Measurements from ENCODE around the gene SSTR3. TPM values are rescaled to one million over a fixed set of nuclear protein-coding genes. Genes with fewer than 3 reads are reported as not detected.
"Not testable (repeated sequence)": the region's sequence is repeated elsewhere in the genome, so short reads cannot be mapped to it uniquely, and the experiment has no call there.

Gene SSTR3
- total and polyA plus RNA-seq, 2 experiments from 2014 or later = 0.06 TPM; not detected in 1

DNA sequence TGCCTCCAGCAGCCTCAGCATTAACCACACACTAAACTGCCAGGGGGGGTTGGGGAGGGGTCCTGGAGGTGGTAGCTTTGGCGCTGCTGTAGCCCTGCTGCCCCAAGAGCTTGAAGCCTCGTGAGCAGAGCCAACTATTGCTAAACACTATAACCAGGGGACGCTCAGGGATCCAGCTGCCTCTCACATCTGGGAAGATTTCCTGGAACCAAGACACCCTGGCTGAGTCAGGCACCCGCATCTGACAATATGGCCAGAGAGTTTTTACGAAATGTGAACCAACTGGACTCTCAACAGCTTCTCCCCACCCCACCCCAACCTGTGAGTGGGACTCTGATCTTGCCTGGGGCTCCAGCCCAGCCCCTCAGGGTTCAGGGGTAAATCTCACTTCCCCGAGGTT, 38.6 kb downstream of the SSTR3 start:
- Histone ChIP-seq H3K4me1 (ENCODE audit: low read depth) (peaks cover 6% of the 10 kb centered on the region), H3K36me3 (no peaks in the 10 kb centered on the region), H3K9me3 (ENCODE audit: low read depth) (no peaks in the 10 kb centered on the region), H3K4me3 (no peak overlapping the region), H3K27me3 (no peaks in the 10 kb centered on the region), H3K27ac (no peak overlapping the region)
- TF ChIP-seq, protein P1, sequence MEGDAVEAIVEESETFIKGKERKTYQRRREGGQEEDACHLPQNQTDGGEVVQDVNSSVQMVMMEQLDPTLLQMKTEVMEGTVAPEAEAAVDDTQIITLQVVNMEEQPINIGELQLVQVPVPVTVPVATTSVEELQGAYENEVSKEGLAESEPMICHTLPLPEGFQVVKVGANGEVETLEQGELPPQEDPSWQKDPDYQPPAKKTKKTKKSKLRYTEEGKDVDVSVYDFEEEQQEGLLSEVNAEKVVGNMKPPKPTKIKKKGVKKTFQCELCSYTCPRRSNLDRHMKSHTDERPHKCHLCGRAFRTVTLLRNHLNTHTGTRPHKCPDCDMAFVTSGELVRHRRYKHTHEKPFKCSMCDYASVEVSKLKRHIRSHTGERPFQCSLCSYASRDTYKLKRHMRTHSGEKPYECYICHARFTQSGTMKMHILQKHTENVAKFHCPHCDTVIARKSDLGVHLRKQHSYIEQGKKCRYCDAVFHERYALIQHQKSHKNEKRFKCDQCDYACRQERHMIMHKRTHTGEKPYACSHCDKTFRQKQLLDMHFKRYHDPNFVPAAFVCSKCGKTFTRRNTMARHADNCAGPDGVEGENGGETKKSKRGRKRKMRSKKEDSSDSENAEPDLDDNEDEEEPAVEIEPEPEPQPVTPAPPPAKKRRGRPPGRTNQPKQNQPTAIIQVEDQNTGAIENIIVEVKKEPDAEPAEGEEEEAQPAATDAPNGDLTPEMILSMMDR (IDR thresholded peaks at IDR 0.05; ENCODE audit: low read depth, low read length) = no peak
- peak in 1 of 2 donors; percentile 85 for DNase-seq (ENCODE audit: low read depth in 1 of 2, low spot score in 1 of 2)

DNA sequence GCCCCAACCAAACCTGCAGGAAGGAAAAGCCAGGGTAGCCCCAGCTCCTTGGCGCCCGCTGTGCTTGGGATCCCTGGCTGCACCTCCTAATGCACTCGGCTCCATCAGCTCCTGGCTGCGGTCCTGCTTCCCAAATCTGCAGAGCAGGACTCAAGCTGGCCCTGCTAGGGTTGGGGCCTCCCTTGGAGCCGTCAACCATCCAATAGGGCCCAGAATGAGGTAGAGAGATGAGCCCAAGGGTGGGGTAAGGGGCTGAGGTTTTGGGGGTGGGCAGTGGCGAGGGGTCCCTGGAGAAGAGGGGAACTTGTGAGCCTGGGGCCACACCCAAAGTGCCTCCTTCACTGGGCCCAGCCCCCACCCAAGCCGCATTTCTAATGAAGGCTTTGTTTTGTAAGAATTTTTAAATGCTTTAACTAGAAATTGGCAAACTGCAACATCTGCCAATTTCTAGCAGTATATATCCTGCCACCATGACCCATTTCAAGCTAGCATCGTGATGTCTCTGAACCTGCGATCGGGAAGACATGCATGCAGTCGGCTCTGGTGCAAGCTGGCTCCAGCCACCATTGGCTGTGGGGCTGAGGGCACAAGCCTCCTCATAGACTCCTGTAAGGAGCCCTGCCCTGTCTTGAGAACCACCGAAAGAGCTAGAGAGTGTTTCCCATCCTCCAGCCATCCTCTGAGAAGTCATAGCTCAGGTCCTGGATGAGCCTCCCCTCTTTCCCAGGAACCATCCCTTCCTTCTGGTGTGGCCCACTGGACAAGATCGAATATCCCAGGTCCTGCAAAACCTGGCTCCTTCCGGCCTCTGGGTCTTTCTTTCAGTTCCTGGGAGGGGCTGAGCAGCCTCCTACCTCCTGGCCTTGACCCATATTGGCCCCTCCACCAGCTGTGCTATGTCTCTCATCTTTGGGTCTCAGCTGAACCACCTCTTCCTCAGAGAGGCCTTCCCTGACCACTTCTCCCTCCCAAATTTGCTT, 39.7 kb downstream of the SSTR3 start:
- H3K36me3 ChIP-seq = no peaks in the 10 kb centered on the region
- no peak for DNase-seq (ENCODE audit: low read depth in 1 of 2, low spot score in 1 of 2)
- TF ChIP-seq, protein P1 (IDR thresholded peaks at IDR 0.05; ENCODE audit: low read depth, low read length) = no peak

DNA sequence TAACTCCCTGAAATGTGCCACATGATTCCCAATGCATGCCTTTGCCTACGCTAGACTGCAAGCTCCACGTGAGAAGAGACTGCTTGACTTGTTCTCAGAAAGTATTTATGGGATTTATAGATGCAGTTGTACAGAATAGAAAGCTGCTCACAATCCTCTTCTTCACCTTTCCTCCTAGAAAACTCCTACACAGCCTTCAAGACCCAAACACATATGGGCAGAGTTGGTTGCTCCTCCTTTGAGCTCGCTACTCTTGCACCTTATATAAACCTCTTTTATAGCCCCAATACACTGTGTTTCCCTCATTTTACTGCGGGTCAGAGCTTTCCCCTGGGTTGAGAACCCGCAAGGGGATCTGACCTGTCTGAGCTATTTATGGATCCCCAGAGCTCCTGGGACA, 40.6 kb downstream of the SSTR3 start:
- DNase-seq (ENCODE audit: low read depth in 1 of 2, low spot score in 1 of 2) = no peak
- TF ChIP-seq, protein P1 (IDR thresholded peaks at IDR 0.05; ENCODE audit: low read depth, low read length) = no peak
- H3K27ac ChIP-seq = no peak overlapping the region

More for the DNA sequence above, 39.7 kb downstream of the SSTR3 start:
- Histone ChIP-seq H3K27me3 (no peaks in the 10 kb centered on the region), H3K27ac (no peak overlapping the region), H3K4me1 (ENCODE audit: low read depth) (peaks cover 6% of the 10 kb centered on the region), H3K4me3 (no peak overlapping the region), H3K9me3 (ENCODE audit: low read depth) (no peaks in the 10 kb centered on the region)

DNA sequence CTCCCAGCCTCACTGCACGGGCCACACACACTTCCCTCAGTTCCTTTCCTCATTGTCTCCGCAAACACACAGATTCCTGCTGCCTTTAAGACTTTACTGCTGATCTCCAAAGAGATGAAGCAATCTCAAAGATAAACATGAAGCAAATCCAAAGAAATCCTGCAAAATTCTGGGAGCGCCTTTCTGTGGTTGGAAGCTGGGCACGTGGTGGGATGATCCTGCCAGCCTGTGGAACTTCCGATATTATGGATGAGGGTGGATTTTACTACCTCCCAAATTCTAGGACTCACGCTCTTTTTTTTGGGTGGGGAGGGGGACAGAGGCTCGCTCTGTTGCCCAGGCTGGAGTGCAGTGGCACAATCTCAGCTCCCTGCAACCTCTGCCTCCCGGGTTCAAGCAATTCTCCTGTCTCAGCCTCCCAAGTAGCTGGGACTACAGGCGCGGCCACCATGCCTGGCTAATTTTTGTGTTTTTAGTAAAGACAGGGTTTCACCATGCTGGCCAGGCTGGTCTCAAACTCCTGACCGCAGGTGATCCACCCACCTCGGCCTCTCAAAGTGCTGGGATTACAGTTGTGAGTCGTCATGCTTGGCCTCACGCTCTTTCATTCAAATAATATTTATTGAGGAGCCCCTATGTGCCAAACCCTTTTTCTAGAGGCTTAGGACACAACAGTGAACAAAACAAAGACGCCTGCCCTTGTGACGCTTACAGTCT, 41.4 kb downstream of the SSTR3 start:
- H3K27me3 ChIP-seq; H3K36me3 ChIP-seq; H3K9me3 ChIP-seq (ENCODE audit: low read depth); H3K27ac ChIP-seq; H3K4me3 ChIP-seq; DNase-seq (ENCODE audit: low read depth in 1 of 2, low spot score in 1 of 2); H3K4me1 ChIP-seq (ENCODE audit: low read depth): not testable (repeated sequence)

More for the DNA sequence above, 40.6 kb downstream of the SSTR3 start:
- Histone ChIP-seq H3K27me3 (no peaks in the 10 kb centered on the region), H3K4me1 (ENCODE audit: low read depth) (peaks cover 3% of the 10 kb centered on the region), H3K36me3 (no peaks in the 10 kb centered on the region), H3K4me3 (no peak overlapping the region), H3K9me3 (ENCODE audit: low read depth) (no peaks in the 10 kb centered on the region)

DNA sequence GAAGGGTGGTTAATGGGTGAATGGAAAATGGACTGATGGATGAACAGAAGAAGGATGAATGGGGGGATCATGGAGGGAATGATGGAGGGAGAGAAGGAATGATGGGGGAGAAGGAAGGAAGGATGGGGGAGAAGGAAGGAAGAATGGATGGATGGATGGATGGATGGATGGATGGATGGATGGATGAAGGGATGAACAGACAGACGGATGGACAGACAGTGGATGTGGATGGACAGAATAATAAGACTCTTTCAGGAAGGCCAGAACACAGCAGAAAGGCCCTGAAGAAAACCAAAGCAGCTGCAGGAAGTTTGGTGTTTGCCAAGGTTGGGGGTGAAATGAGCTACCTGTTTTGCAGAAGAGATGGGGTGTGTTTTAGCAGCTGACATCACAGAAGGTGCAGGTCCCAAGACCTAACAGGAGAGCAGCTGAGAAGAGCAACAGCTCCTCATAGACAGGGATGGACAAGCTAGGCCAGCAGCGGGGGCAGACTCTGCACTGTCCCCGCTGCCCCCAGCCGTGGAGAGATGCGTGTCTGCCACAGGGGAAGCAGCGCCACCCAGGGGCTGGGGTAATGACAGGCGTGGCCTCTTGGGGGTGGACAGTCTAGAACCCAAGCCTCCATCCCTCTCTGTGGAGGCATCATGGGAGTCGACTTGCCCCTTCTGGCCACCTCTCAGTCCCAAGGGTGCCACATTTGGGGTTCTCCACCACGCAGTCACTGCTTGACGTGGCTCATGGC, 42.2 kb downstream of the SSTR3 start:
- DNase-seq (ENCODE audit: low read depth in 1 of 2, low spot score in 1 of 2) = no peak
- H3K27me3 ChIP-seq = no peaks in the 10 kb centered on the region

More for the DNA sequence above, 42.2 kb downstream of the SSTR3 start:
- H3K27ac ChIP-seq = no peak overlapping the region
- H3K9me3 ChIP-seq (ENCODE audit: low read depth) = no peaks in the 10 kb centered on the region
- TF ChIP-seq, protein P1 (IDR thresholded peaks at IDR 0.05; ENCODE audit: low read depth, low read length) = no peak
- no peak overlapping the region for H3K4me3 ChIP-seq
- no peaks in the 10 kb centered on the region for H3K4me1 ChIP-seq (ENCODE audit: low read depth)
- no peaks in the 10 kb centered on the region for H3K36me3 ChIP-seq

Measured in cardiac muscle cell (in vitro differentiated cells and primary cell).